ENCODE results near the gene SPOCK2.

DNA sequence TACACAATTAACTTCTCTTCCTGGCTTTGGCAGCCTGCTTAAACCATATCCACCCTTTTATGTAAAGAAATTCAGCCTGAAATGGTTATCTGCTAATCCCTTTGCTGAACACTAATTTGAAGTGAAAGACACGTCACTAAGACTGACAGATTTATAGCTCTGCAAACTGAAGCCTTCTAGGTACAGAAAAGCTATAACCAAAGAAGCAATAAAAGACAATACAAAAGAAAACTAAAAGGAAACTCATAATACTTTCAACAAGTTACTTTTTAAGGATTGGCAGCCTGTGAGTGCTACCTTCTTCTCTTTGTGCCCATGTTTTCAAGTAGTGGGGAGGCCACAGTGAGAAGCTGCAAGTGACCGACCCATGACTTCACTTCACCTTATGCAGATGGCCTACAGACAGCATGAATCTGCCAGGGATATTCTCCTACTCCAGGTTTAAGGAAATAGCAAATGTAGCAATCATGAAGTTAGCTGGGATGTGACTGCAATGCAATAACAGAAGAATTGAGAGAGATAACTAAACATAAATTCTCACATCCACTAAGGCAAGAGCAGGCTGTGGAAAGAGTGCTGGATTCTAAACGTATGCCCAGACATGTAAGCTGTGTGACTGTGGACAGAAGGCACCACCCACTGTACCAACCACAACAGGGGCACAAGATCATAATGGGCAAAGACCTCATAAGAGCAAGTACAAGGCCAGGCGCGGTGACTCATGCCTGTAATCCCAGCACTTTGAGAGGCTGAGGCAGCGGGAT, 10.7 kb upstream of the SPOCK2 start:
- no peak for TF ChIP-seq ELF4 (IDR thresholded peaks at IDR 0.05)
- no peak for TF ChIP-seq BHLHE40 (IDR thresholded peaks at IDR 0.05; ENCODE audit: borderline replicate concordance)
- TF ChIP-seq ZNF384 (IDR thresholded peaks at IDR 0.05) = no peak
- no peak for TF ChIP-seq FOXA1 (IDR thresholded peaks at IDR 0.05)

Data from HEK293T (cell line).